ENCODE data around the gene GPR6.

The GPR6 gene

DNA sequence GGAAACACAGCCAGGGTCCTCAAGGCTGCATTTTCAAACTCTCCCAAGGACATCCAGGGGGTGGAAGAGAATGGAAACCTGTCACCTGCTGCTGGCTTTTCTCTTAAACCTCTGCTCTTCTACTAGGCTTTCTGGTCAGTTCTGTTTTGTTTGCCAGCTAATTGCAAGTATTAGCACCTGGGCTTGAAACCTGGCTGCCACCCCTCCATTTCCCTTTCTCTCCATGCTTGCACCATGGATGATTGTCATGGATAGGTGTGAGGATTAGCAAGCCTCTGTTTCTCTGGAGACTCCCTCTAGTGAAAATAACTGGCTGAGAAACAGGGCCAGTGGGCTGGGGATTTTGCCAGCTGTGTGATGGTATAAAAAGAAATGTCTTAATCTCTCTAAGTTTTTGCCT, 33.0 kb upstream of the GPR6 start:
- Histone ChIP-seq H3K4ac (ENCODE audit: low read length) (no peak overlapping the region), H3K27ac (replicated peaks; ENCODE audit: low read length) (no peak overlapping the region), H3K36me3 (replicated peaks in 1 of 2; ENCODE audit: control insufficient read depth in 2 of 2, insufficient read depth in 2 of 2, low read length in 2 of 2) (no peaks in the 10 kb centered on the region), H3K14ac (ENCODE audit: low read length) (no peak overlapping the region), H3K79me1 (ENCODE audit: low read depth, low read length) (no peaks in the 10 kb centered on the region), H3K18ac (ENCODE audit: low read length) (no peak overlapping the region), H3K4me1 (ENCODE audit: control insufficient read depth in 2 of 2, insufficient read depth in 1 of 2, low read depth in 1 of 2, low read length in 2 of 2) (peaks cover 0 to 8% of the 10 kb centered on the region in 2 donors), H3K4me3 (ENCODE audit: low read length in 2 of 2) (no peak overlapping the region), H3K4me2 (ENCODE audit: insufficient read depth, low read length, poor library complexity, severe bottlenecking) (no peak overlapping the region), H2BK120ac (ENCODE audit: low read depth, low read length) (no peak overlapping the region), H3K9ac (ENCODE audit: low read depth, low read length, poor library complexity) (no peak overlapping the region), H4K8ac (ENCODE audit: low read depth, low read length) (no peak overlapping the region), H2BK15ac (ENCODE audit: low read length) (no peak overlapping the region), H3K23ac (ENCODE audit: low read depth, low read length, poor library complexity) (no peak overlapping the region), H4K91ac (ENCODE audit: low read depth, low read length, poor library complexity) (no peak overlapping the region), H3K27me3 (ENCODE audit: control insufficient read depth in 3 of 3, insufficient read depth in 3 of 3, low read depth in 1 of 3, low read length in 3 of 3) (peaks cover 0 to 12% (median 0%) of the 10 kb centered on the region in 3 experiments), H2BK5ac (ENCODE audit: low read length) (no peak overlapping the region), H2AFZ (ENCODE audit: low read length) (no peak overlapping the region), H2AK5ac (ENCODE audit: low read depth, low read length) (no peak overlapping the region), H3K9me3 (replicated peaks in 1 of 2; ENCODE audit: control insufficient read depth in 2 of 2, insufficient read depth in 1 of 2, low read depth in 1 of 2, low read length in 2 of 2) (no peaks in the 10 kb centered on the region), H2BK12ac (ENCODE audit: low read length) (no peak overlapping the region)
- no peak for DNase-seq (ENCODE audit: low spot score)

DNA sequence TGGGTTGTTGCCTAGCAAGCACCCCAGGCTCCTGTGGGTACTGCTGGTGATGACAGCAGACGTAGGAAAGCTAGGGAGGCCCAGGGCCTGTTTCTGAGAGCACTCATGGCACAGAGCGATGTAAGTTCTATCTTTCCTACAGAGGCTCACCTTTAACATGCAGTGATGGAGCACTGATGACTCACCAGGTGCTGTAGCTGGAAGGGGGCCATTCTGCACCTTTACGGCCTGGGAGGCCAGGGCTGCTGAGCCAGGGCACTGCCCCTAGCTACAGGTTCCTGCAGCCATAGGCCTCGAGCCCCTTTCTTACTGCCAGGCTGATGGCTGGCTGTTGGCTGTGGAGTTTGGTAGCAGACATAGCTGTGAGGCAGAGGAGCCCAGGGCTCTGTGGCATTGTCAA, 31.1 kb upstream of the GPR6 start:
- Histone ChIP-seq H3K23ac (ENCODE audit: low read depth, low read length, poor library complexity) (peak overlapping the region; percentile 11), H4K91ac (ENCODE audit: low read depth, low read length, poor library complexity) (no peak overlapping the region), H3K36me3 (replicated peaks in 1 of 2; ENCODE audit: control insufficient read depth in 2 of 2, insufficient read depth in 2 of 2, low read length in 2 of 2) (no peaks in the 10 kb centered on the region), H2BK120ac (ENCODE audit: low read depth, low read length) (no peak overlapping the region), H3K18ac (ENCODE audit: low read length) (peak overlapping the region; percentile 57), H2BK15ac (ENCODE audit: low read length) (no peak overlapping the region), H3K79me1 (ENCODE audit: low read depth, low read length) (no peaks in the 10 kb centered on the region), H3K9ac (ENCODE audit: low read depth, low read length, poor library complexity) (no peak overlapping the region), H3K27me3 (ENCODE audit: control insufficient read depth in 3 of 3, insufficient read depth in 3 of 3, low read depth in 1 of 3, low read length in 3 of 3) (peaks cover 0 to 5% (median 0%) of the 10 kb centered on the region in 3 experiments), H4K8ac (ENCODE audit: low read depth, low read length) (no peak overlapping the region), H2BK12ac (ENCODE audit: low read length) (no peak overlapping the region), H2AFZ (ENCODE audit: low read length) (no peak overlapping the region), H3K27ac (replicated peaks; ENCODE audit: low read length) (no peak overlapping the region), H3K4ac (ENCODE audit: low read length) (no peak overlapping the region), H3K4me3 (ENCODE audit: low read length in 2 of 2) (peak overlapping the region in 1 of 2 donors; percentile 1), H3K4me1 (ENCODE audit: control insufficient read depth in 2 of 2, insufficient read depth in 1 of 2, low read depth in 1 of 2, low read length in 2 of 2) (peaks cover 0 to 8% of the 10 kb centered on the region in 2 donors), H3K4me2 (ENCODE audit: insufficient read depth, low read length, poor library complexity, severe bottlenecking) (no peak overlapping the region), H2AK5ac (ENCODE audit: low read depth, low read length) (no peak overlapping the region), H2BK5ac (ENCODE audit: low read length) (no peak overlapping the region), H3K14ac (ENCODE audit: low read length) (no peak overlapping the region), H3K9me3 (replicated peaks in 1 of 2; ENCODE audit: control insufficient read depth in 2 of 2, insufficient read depth in 1 of 2, low read depth in 1 of 2, low read length in 2 of 2) (no peaks in the 10 kb centered on the region)
- no peak for DNase-seq (ENCODE audit: low spot score)
- no CpG with 5 or more reads among the region's 4 CpGs for WGBS, 2 donors (ENCODE audit: extremely low coverage in 2 of 2, insufficient read length in 2 of 2, insufficient replicate concordance in 1 of 2)

DNA sequence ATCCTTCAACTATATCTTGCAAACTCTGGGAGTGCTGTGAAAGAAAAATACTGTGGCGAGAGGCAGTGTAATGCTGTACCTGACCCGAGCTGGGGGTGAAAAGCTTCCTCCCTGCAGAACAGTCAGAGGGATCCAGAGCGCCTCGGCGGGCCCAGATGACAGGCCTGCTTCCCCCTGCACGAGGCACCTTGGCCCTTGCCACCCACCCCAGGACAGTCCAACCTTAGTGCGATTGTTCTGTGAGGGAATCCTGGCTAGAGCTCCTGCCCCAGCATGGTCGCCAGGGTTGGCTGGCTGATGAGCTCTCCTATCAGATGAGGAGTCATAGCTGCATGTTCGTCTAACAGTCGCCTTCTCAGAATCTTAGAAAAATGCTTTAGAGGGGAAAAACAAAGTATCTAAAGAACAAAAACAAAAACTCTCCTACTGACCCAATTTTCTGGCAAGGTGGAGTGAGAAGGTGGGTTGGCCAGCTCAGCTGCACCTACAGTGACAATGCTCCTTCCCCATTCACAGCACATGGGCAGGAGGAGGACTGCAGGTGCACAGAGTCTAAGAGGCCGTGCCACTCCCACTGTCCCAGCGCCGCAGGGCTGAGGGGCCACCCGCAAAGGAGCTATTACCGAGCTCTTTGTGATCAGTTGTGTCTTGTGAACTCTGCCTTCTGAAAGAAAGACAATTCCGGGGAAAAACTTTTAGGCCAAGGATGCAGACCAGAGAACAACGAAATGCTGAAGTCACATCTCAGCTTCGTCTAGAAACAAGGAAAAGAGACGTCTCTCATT, 28.6 kb upstream of the GPR6 start:
- no peaks in the 10 kb centered on the region for H3K79me1 ChIP-seq (ENCODE audit: low read depth, low read length)
- no peak overlapping the region for H3K4ac ChIP-seq (ENCODE audit: low read length)
- H2BK5ac ChIP-seq (ENCODE audit: low read length): no peak overlapping the region
- no CpG with 5 or more reads among the region's 19 CpGs for WGBS, 2 donors (ENCODE audit: extremely low coverage in 2 of 2, insufficient read length in 2 of 2, insufficient replicate concordance in 1 of 2)
- no peak overlapping the region for H2AFZ ChIP-seq (ENCODE audit: low read length)
- H3K9ac ChIP-seq (ENCODE audit: low read depth, low read length, poor library complexity): no peak overlapping the region
- H2BK120ac ChIP-seq (ENCODE audit: low read depth, low read length): no peak overlapping the region
- H2BK12ac ChIP-seq (ENCODE audit: low read length): no peak overlapping the region
- no peak overlapping the region for H3K4me3 ChIP-seq (ENCODE audit: low read length in 2 of 2)
- peaks cover 0 to 5% (median 0%) of the 10 kb centered on the region in 3 experiments for H3K27me3 ChIP-seq (ENCODE audit: control insufficient read depth in 3 of 3, insufficient read depth in 3 of 3, low read depth in 1 of 3, low read length in 3 of 3)
- no peak overlapping the region for H2AK5ac ChIP-seq (ENCODE audit: low read depth, low read length)
- H3K9me3 ChIP-seq (replicated peaks in 1 of 2; ENCODE audit: control insufficient read depth in 2 of 2, insufficient read depth in 1 of 2, low read depth in 1 of 2, low read length in 2 of 2): no peaks in the 10 kb centered on the region
- H4K8ac ChIP-seq (ENCODE audit: low read depth, low read length): no peak overlapping the region
- DNase-seq (ENCODE audit: low spot score): no peak
- no peak overlapping the region for H3K23ac ChIP-seq (ENCODE audit: low read depth, low read length, poor library complexity)
- H3K18ac ChIP-seq (ENCODE audit: low read length): no peak overlapping the region
- H3K4me1 ChIP-seq (ENCODE audit: control insufficient read depth in 2 of 2, insufficient read depth in 1 of 2, low read depth in 1 of 2, low read length in 2 of 2): peaks cover 0 to 5% of the 10 kb centered on the region in 2 donors
- H3K27ac ChIP-seq (replicated peaks; ENCODE audit: low read length): no peak overlapping the region
- H3K36me3 ChIP-seq (replicated peaks in 1 of 2; ENCODE audit: control insufficient read depth in 2 of 2, insufficient read depth in 2 of 2, low read length in 2 of 2): no peaks in the 10 kb centered on the region
- H3K14ac ChIP-seq (ENCODE audit: low read length): no peak overlapping the region
- H2BK15ac ChIP-seq (ENCODE audit: low read length): no peak overlapping the region
- no peak overlapping the region for H4K91ac ChIP-seq (ENCODE audit: low read depth, low read length, poor library complexity)
- H3K4me2 ChIP-seq (ENCODE audit: insufficient read depth, low read length, poor library complexity, severe bottlenecking): no peak overlapping the region

DNA sequence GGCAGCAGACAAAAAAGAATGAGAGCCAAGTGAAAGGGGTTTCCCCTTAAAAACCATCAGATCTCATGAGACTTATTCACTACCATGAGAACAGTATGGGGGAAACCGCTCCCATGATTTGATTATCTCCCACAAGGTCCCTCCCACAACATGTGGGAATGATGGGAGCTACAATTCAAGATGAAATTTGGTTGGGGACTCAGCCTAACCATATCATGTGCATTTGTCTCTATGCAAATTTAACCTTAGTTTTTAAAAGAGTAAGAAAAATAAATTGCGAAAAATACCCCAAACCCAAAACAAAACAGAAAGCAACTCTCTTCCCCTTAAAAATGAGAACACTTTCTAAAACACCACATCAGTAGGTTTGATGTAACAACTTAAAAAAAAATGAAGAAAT, 22.6 kb upstream of the GPR6 start:
- H3K14ac ChIP-seq (ENCODE audit: low read length): no peak overlapping the region
- H2AFZ ChIP-seq (ENCODE audit: low read length): no peak overlapping the region
- no peaks in the 10 kb centered on the region for H3K9me3 ChIP-seq (replicated peaks in 1 of 2; ENCODE audit: control insufficient read depth in 2 of 2, insufficient read depth in 1 of 2, low read depth in 1 of 2, low read length in 2 of 2)
- no peak overlapping the region for H3K9ac ChIP-seq (ENCODE audit: low read depth, low read length, poor library complexity)
- no CpG with 5 or more reads among the region's 2 CpGs for WGBS, 2 donors (ENCODE audit: extremely low coverage in 2 of 2, insufficient read length in 2 of 2, insufficient replicate concordance in 1 of 2)
- no peak overlapping the region for H4K8ac ChIP-seq (ENCODE audit: low read depth, low read length)
- no peak overlapping the region for H3K4ac ChIP-seq (ENCODE audit: low read length)
- H3K18ac ChIP-seq (ENCODE audit: low read length): no peak overlapping the region
- no peak overlapping the region for H2BK15ac ChIP-seq (ENCODE audit: low read length)
- H4K91ac ChIP-seq (ENCODE audit: low read depth, low read length, poor library complexity): no peak overlapping the region
- no peak overlapping the region for H3K23ac ChIP-seq (ENCODE audit: low read depth, low read length, poor library complexity)
- H3K4me1 ChIP-seq (ENCODE audit: control insufficient read depth in 2 of 2, insufficient read depth in 1 of 2, low read depth in 1 of 2, low read length in 2 of 2): no peaks in the 10 kb centered on the region
- H2BK5ac ChIP-seq (ENCODE audit: low read length): no peak overlapping the region
- no peak overlapping the region for H3K4me2 ChIP-seq (ENCODE audit: insufficient read depth, low read length, poor library complexity, severe bottlenecking)
- H3K27me3 ChIP-seq (ENCODE audit: control insufficient read depth in 3 of 3, insufficient read depth in 3 of 3, low read depth in 1 of 3, low read length in 3 of 3): no peaks in the 10 kb centered on the region
- no peak overlapping the region for H3K4me3 ChIP-seq (ENCODE audit: low read length in 2 of 2)
- DNase-seq (ENCODE audit: low spot score): no peak
- no peak overlapping the region for H2BK120ac ChIP-seq (ENCODE audit: low read depth, low read length)
- no peak overlapping the region for H2AK5ac ChIP-seq (ENCODE audit: low read depth, low read length)
- no peaks in the 10 kb centered on the region for H3K36me3 ChIP-seq (replicated peaks in 1 of 2; ENCODE audit: control insufficient read depth in 2 of 2, insufficient read depth in 2 of 2, low read length in 2 of 2)
- H2BK12ac ChIP-seq (ENCODE audit: low read length): no peak overlapping the region
- H3K79me1 ChIP-seq (ENCODE audit: low read depth, low read length): no peaks in the 10 kb centered on the region
- H3K27ac ChIP-seq (replicated peaks; ENCODE audit: low read length): no peak overlapping the region

All from neuronal stem cell (in vitro differentiated cells).